ELR (cell line): ENCODE measurements around the gene AFP.

ENCODE experiments used
- DNase-seq: peaks from one replicate; pipeline ENCODE4 v3.0.0-alpha.2; 2015; ENCODE audit warnings: low read depth

AFP gene

DNA sequence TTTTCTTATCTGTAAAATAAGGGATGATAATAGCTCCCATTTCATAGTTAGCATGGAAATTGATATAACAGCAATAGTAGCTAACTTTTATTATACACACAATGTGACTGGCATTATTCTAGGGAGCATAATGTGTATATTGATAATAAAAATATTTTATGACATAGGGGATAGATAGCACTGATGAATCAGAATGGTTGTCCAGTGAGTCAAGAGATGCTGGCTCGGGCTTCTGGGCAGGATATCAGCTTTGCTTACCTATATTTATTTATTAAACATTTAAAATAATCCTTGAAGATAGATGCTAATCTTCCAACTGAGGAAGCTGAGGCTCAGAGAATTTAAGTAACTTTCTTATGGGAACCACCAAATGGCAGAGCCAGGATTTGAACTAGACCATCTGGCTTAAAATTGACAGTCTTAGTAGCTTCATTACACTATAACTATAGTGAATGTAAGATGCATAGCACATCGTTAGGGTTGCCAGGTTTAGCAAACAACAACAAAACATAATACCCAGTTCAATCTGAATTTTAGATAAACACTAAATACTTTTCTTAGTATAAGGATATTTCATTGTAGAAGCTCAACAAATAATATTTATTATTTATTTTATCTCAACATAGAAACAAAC is 2.7 kb downstream of the AFP start:
- DNase-seq: peak; percentile 66

DNA sequence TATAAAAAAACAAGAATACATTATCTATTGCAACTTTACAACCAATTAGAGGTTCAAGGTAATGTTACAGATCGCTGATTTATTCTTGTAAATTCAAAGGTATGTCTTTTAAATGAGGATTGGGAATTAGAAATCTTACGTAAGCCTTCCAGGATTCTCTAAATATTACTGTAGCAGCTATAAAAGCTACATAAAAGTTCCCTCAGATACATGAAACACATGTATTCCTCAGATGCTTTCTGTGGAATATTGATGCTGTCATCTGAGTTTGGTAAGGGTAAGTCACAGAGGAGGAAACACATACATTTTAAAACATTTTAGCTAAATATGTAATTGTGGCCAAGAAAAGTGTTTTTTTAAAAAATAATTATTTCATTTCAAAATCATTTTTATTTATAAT is 3.4 kb downstream of the AFP start:
- DNase-seq: no peak

DNA sequence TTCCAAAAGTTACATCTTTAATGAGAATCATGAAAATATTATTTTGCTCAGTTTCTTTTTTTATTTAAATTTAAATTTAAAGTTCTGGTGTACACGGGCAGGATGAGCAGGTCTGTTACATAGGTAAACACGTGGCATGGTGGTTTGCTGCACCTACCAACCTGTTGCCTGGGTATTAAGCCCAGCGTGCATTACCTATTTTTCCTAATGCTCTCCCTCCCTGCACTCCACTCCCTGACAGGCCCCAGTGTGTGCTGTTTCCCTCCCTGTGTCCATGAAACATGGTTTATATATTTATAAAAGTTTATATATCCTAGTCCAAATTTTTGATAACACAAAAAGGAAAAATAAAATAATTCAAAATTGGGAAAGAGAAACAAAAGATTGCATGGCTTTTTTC is 4.0 kb downstream of the AFP start:
- DNase-seq: no peak

DNA sequence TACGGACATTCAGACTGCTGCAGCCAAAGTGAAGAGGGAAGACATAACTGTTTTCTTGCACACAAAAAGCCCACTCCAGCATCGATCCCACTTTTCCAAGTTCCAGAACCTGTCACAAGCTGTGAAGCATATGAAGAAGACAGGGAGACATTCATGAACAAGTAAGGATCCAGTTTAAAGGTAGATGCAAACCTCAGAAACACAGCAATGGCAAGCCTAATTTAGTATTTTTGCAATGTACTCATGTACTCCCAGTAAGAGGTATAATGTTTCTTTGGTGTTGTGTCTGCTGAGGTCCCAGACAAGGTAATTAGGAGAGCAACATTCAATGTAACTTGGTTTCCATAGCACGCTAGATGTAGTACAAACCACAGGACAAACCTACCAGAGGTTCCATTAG is 4.6 kb downstream of the AFP start:
- DNase-seq: no peak

DNA sequence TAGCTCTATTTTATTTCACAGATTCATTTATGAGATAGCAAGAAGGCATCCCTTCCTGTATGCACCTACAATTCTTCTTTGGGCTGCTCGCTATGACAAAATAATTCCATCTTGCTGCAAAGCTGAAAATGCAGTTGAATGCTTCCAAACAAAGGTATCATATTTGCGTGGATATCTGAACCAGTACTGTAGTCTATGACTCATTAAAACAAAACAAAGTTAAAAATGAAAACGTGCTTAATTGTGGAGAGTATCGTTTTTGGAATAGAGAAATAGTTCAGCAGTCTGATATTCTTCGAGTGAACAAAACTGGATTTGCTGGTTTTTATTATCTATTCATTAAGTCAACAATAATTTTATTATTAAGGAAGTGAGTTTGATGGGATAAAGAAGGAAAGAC is 6.3 kb downstream of the AFP start:
- DNase-seq: peak; percentile 24

DNA sequence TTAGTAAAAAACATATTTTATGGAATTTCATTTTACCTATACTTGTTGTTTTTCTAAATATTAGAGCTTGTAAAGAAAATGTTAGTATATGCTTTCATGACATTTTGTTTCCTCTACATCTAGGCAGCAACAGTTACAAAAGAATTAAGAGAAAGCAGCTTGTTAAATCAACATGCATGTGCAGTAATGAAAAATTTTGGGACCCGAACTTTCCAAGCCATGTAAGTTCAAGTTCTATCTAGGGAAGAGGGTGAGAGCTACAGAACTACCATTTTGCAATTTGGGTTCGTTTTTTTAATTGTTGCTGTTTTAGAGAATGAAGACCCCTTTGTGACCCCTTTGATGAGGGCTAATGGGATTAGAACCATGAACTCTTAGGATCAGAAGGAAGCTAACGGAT is 7.2 kb downstream of the AFP start:
- no peak for DNase-seq

DNA sequence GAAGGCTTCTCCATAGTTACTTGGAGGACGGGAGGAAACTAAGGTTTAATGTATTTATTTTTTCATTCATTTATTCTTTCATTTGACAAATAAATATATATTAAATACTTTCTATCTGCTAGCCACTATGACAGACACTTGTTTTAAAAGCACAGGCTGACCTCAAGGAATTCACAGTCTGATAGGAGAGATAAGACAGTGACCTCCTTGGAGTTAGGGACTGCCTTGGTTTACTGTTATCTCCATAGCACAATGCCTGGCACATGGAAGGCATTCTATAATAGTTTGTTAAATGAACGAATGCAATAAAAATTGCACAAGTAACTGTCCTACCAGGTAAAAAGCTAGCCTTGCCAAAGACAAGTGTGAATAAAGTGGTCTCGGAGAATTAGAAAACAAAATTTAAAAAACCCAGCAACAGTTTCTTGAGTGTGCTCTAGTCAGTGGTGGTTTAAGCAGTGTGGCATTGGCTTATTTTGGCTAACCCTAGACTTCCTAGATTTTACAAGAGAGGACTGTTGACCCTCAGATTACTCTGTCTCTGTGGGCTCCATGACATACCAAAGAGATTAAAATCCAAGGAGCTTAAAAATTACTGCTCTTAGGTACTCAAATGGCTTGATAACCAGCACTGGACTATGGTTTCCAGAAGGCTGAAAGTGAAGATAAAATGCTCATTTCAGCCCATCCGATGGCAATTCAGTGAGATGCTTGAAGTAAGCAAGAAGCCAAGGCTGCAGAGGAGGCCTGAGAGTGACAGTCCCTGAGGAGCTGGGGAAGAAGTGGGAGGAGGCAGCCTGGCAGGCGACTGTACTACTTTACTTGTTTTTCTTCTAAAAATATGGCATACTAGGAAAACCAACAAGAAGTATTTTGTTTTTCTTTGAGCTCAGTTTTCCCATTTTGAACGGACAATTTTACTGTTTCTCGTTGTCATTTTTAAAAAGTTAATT is 9.6 kb downstream of the AFP start:
- DNase-seq: no peak

DNA sequence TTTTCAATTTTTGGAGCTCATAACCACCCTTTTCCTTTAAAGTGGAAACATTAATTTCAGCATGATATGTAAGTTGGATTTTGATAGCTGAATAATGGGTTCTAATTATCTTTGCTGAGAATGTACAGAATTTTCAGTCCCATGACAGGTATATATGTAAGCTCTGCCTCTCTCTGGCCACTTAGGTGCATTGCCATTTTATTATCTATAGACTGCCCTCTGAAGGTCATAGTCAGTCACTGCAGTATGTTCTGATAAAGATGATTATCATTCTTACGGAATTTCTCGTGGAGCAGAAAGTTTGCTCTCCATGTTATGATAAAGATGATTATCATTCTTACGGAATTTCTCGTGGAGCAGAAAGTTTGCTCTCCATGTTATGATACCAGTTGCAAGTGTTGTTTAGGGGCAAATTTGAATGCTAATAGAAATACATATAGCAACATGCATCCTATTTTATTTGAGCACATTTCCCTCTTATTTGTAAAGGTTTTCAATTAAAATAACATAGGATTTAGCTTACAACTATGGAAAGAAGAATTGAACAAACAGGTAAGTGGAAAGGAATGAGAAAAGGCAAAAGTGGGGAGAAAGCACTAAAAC is 10.4 kb downstream of the AFP start:
- peak; percentile 83 for DNase-seq

DNA sequence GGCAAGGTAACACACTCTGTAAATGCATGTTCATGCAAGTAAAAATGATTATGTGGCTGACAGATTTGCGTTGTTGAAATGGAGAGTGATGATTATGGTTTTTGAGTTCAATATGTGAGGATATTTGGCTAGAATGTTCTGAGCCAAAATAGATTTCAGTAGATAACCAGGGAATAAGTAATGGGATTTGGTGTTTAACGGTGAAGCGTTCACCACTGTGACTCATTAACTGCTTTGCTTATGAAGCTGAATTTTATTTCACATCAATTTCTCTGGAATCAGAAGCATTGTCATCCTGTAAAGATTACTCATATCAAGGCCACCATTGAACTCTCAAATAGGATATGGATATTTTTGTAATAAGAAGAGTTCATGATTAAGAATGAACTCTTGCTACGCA is 11.7 kb downstream of the AFP start:
- peak; percentile 87 for DNase-seq

DNA sequence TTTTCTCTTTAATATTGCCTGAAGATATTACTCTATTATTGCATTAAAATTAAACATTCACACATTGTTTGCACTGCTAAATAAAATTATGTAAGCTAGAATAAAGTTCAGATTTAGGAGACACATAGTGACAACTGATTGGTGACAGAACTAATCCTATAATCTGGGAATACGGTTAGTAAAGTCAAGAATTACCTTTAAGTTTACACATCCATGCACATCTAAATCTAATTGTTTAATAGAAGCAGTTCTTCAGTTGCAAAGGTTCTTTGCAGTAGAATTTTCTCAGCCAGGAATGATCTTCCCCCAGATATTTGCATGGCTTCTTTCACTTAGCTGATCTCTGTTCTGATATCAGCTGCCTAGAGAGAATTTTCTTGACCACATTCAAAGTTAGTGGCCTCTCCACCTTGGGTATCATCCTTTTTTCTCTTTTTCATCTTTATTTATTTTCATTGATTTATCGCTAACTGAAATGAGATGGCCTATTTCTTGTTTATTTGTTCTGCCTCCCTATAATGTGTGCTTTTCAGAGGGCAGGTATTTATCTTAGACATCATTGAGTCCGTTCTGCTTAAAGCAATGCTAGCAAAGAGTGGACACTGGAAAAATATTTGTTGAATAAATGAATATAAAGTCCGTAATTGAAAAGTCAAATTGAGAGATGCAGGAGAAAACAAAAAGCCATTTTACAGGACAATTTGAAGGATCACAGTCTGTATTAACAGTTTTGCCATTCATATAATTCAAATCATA is 12.6 kb downstream of the AFP start:
- DNase-seq: no peak

DNA sequence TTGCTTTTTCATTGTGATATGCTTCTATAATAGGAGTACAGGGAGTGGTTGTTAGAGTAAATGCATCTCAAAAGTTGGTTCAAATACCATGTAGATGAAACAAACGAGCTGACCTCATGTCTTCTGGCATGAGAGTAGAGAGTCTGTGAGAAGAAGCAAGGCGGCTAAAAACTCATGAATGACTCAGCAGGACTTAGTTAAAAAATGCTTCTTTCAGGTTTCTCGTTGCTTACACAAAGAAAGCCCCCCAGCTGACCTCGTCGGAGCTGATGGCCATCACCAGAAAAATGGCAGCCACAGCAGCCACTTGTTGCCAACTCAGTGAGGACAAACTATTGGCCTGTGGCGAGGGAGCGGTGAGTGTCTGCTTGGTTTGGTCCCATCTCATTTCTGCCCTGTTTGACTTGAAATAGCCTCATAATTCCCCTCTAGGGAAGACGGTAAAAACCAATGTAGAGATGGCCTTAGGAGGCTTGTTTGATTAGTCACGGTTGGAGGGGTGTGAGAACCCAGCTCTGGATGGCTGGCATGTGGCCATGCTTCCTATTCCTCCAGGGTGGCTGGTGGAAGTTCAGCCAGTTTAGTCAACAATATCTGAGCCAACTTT is 14.5 kb downstream of the AFP start:
- DNase-seq: peak; percentile 91

DNA sequence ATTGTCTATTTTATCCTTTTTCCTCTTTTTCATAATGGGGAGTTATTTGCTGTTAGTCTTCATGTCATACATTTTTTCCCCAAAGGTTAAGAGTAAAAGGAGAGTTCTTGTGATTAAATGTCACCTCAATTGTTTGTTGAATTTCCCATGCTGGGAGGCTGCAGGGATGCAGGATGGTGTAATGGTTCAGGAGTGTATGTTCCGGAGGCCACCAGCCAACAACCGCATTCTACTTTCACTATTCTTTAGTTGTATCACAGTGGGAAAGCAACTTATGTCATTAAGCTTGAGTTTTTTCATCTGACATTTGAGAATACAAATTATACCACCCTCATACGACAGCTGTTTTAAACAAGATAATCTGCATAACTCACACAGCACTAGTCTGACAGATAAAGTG is 15.4 kb downstream of the AFP start:
- DNase-seq: no peak

DNA sequence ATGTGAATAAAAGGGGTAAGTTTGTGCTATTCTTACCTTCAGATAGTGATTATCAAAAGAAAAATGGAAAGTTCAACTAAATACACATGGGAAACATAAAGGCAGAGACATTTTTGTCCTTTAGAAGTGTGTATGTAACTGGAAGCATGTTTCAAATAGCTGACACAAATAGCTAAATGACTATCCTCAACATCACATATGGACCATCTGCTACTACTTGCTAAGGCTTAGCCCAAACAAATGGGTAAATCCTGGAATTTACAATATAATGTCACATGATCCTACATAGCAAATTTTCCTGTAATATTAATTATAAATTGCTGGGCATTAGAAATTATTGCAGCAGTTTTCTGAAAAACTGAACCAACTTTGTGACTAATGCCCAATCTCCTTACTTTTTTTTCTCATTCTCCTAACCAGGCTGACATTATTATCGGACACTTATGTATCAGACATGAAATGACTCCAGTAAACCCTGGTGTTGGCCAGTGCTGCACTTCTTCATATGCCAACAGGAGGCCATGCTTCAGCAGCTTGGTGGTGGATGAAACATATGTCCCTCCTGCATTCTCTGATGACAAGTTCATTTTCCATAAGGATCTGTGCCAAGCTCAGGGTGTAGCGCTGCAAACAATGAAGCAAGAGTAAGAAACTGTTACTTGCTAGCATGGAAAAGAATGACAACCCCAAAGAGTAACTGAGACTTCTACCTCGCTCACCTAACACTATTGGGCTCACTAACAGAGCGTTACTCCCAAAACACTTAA is 16.1 kb downstream of the AFP start:
- no peak for DNase-seq

DNA sequence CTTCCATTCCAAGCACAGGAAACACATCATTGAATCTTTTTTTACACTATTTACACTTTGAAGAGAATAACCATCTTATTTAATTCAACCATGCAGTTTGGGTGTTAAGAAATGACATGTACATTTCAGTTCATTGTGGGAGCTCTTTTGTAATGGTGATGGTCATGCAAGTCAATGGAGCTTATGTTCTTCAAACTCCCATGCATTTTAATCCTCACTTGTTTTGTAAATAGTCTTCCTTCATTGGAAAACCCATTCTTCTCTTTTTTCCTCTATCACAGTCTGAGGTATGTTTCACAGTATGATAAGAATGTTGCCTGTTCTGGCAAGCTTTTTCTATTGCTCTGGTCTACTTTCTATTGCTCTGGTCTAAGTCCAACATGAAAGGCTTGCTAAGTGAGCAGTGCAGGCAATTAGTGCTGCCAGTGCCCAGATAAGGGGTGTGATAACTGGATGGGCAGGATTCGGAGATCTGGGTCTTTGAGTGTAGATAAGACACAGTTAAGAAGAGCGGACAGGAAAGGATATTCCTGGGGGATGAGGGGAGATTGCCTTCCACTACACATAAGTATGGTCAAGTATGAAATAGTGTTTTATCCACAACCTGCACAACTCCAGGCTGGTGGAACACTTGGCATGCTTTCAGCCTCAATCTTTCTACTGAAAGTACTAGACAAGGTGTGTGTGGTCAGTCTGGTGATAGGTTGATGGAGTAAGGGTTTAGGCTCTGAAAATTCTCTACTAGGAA is 17.1 kb downstream of the AFP start:
- DNase-seq: no peak

DNA sequence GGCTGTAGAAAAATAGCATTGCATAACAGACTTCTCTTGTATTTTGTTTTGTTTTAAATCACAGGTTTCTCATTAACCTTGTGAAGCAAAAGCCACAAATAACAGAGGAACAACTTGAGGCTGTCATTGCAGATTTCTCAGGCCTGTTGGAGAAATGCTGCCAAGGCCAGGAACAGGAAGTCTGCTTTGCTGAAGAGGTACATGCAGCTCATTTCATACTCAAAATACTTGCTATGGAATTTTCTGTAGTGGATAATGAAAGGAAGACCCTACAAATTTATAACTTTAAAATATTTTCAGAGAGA is 17.6 kb downstream of the AFP start:
- no peak for DNase-seq

DNA sequence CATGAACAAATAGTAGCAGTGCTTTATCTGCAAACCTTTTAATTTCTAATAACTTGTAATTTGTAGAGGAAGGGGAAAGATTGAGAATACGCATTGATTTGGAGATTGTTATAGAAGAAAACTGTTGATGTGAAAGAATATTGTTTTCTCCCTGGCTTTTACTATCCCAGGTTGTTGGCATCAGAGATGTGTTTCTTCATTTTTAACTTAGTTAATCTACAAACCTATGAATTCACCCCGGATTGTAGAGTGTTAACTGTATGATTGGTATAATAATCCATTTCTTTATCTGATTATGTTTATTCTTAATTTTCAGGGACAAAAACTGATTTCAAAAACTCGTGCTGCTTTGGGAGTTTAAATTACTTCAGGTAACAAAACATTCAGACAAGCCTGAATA is 18.9 kb downstream of the AFP start:
- no peak for DNase-seq

DNA sequence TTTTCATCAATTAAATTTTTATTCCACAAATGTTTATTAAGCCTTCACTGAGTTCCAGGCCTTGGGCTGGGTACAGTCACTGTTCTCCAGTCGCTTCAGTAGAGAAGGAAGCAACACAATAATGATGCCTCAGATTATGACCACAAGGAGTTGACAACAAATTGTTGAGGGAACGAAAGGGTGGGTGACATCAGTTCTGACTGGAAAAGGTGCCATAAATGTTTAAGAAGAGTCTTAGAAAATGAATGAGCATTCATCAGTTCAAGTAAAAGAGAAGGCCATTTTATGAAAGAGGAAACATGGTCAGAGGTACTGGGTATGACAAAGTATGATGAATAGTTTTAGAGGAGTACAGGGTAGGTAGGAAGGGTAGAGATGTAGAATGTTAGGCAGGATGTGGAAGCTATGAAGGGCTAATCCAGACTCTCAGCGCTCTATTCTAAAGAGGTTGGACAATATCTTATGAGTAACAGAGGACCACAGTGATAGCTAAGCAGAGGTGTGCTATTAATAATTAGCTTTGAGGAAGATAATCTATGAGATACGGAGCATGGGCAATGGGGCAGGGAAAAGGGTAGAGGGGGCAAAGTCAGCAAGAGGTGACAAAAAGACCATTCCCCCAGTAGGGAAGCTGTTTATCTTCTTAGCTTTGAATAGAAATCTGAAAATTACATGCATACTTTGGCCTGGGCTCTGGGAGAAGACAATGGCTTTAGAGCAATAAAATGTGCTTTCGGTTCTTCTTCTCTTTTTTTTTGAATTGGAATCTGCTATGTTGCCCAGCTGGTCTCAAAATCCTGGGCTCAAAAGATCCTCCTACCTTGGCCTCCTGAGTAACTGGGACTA is 20.4 kb downstream of the AFP start:
- DNase-seq: no peak

DNA sequence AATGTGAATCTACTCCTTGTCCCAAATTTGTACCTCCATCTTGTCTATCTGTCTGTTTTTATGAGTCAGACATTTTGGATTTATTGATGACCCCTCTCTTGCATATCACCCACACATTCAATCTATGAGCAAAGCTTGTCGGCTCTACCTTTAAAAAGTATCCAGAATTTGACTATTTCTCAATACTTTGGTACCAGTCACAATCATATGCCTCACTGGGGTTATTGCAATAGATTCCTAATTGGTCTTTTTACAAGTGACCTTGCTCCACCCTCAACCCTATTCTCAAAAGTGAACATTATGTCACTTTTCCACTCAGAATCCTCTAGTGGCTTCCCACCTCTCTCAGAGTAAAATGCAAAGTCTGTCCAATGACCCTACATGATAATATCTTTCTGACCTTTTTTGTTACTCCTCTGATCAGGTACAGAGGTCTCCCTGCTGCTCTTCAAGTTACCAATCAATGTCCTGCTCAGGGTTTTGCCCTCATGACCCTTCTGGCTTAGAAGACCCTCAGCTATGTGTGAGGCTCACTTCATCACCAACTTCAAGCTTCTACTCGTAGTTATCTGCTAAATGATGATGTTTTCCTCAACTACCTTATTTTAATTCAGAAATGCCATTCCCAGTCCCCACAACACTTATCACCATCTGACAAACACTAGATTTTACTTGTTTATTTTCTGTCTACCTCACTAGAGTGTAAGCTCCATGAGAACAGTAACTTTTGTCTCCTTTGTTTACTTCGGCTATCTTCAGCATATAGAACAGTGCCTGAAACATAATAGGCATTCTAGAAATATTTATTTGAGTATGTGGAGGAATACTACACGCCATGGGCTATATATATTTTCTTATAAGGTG is 22.4 kb downstream of the AFP start:
- DNase-seq: no peak

DNA sequence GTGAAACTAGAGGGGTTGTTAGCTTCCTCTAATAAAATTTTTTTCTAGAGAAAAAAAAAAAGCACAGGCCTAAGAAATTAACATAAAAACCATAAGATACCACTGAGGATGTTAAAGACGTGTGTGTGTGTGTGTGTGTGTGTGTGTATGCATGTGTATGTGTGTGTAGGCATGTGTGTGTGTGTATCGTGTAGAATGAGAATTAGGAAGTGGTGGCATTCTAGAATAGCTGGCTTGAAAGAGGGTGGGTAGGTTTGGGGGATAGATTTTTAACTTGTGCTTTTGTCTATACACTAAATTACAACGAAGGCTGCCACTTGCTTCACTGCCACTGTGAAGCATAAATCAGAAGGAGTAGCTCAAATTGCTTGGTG is 23.0 kb downstream of the AFP start:
- no peak for DNase-seq
